ENCODE measurements around the gene BORCS5.

DNA sequence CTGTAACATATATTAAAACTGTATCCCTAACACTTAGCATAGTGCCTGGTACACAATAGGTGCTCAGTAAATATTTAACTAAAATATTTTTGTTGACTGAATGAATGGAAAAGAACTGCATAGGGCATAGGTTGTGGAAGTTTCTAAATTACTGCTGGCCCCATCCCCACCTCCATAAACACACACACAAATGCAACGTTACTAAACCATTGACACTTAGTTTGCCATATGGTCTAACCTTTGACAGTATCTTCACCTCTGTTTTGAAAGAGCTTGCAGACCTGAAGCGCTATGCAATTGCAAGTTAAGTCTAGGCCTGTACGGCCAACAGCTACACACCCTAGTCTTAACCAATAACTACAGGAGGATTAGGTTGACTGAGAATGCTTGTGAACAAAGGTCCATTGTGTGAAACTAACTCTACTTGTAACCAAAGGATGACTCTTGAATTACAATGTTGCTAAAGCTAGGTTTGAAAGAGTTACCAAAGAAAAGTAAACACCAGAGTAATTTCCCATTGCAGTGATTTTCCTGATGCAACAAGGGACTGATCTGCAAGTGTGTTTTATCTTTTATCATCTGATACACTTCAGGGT, 5.9 kb upstream of the BORCS5 start:
- TF ChIP-seq POLR2A (IDR thresholded peaks at IDR 0.05; ENCODE audit: low read length) (no peak), GATA1 (IDR thresholded peaks at IDR 0.05; ENCODE audit: low read depth, low read length) (no peak)
